ENCODE results near the gene PIANP.
"Not testable (repeated sequence)": the region's sequence is repeated elsewhere in the genome, so short reads cannot be mapped to it uniquely, and the experiment has no call there.

The PIANP gene

DNA sequence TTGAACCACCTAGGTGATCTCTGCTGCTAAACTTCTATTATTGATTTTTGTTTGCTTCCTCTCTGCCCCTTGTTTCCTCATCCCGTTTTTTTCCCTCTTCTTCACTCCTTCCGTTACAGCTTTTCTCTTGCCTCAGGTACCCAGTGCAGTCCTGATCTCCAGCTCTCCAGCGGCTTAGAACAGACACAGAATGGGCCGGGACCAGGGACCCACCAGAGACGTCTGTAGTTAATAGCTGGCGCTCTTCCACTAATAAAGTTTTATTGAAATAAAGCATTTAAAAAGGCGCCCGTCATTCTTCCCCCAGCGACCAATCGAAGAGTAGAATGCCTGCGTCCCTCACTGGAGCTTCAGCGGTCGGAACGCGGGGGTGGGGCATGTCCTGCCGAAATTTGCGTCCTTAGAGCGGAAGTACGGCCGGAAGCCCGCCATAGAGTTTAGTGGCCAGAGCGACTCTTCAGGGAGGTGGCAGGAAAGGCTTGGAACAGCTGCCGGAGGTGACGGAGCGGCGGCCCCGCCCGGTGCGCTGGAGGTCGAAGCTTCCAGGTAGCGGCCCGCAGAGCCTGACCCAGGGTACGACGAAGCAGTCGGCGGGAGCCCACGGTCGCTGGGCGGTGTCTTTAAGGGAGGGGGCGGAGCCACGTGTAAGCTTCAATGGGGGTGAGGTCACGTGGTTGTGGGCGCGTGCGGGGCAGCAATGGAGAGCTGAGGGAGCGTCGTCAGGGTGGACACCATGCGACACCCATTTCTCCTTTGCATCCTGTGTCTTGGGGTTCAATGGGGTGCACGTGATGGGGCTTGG lies 23.2 kb upstream of the PIANP start, which contains the start of gene COPS7A:
COPS7A (plus strand) TSS at position 440 of the 802 bp plus-strand sequence. CDS start 611 bp downstream, outside the sequence.
- TF ChIP-seq, protein P1, sequence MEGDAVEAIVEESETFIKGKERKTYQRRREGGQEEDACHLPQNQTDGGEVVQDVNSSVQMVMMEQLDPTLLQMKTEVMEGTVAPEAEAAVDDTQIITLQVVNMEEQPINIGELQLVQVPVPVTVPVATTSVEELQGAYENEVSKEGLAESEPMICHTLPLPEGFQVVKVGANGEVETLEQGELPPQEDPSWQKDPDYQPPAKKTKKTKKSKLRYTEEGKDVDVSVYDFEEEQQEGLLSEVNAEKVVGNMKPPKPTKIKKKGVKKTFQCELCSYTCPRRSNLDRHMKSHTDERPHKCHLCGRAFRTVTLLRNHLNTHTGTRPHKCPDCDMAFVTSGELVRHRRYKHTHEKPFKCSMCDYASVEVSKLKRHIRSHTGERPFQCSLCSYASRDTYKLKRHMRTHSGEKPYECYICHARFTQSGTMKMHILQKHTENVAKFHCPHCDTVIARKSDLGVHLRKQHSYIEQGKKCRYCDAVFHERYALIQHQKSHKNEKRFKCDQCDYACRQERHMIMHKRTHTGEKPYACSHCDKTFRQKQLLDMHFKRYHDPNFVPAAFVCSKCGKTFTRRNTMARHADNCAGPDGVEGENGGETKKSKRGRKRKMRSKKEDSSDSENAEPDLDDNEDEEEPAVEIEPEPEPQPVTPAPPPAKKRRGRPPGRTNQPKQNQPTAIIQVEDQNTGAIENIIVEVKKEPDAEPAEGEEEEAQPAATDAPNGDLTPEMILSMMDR (IDR thresholded peaks at IDR 0.05; ENCODE audit: low read depth, low read length, missing control alignments), result no peak
- DNase-seq (ENCODE audit: low read depth), result peak; percentile 99

DNA sequence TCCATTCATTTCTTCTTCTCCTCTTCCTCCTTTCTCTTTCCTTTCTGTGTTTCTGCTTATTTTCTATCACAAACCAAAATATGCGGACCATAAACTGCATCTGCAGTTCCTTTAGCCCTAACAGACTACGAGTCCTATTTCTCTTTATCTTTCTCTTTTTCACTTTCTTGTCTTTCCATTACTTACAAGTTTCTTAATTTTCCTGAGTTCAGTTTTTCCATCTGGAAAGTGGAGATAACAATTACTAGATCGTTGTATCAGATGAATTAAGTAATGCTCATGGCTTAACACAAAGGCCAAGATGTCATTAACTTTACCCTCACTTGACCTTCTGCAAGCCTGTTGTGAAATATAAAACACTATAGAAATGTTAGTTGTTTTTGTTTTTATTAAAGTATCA lies 22.2 kb upstream of the PIANP start:
- peak overlapping the region; percentile 54; the same call in 1 of the 2 replicates for H3K4me3 ChIP-seq (ENCODE audit: low read depth, low read length)
- TF ChIP-seq, protein P1 (IDR thresholded peaks at IDR 0.05; ENCODE audit: low read depth, low read length, missing control alignments), result no peak
- DNase-seq (ENCODE audit: low read depth), result no peak

More for the DNA sequence above, 23.2 kb upstream of the PIANP start, which contains the start of gene COPS7A:
- H3K4me3 ChIP-seq (ENCODE audit: low read depth, low read length), result peak within 1 kb of the TSS; percentile 54

DNA sequence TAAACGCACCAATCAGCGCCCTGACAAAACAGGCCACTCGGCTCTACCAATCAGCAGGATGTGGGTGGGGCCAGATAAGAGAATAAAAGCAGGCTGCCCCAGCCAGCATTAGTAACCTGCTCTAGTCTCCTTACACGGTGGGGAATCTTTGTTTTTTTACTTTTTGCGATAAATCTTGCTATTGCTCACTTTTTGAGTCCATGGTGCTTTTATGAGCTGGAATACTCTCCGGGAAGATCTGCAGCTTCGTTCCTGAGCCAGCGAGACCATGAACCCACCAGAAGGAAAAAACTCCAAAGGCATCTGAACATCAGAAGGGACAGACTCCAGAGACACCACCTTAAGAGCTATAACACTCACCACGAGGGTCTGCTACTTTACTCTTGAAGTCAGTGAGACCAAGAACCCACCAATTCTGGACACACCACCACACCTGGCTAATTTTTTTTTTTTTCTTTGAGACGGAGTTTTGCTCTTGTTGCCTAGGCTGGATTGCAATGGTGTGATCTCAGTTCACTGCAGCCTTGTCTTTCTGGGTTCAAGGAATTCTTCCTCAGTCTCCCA lies 16.3 kb upstream of the PIANP start:
- DNase-seq (ENCODE audit: low read depth), result no peak
- TF ChIP-seq, protein P1 (IDR thresholded peaks at IDR 0.05; ENCODE audit: low read depth, low read length, missing control alignments), result no peak
- H3K4me3 ChIP-seq (ENCODE audit: low read depth, low read length), result no peak overlapping the region

DNA sequence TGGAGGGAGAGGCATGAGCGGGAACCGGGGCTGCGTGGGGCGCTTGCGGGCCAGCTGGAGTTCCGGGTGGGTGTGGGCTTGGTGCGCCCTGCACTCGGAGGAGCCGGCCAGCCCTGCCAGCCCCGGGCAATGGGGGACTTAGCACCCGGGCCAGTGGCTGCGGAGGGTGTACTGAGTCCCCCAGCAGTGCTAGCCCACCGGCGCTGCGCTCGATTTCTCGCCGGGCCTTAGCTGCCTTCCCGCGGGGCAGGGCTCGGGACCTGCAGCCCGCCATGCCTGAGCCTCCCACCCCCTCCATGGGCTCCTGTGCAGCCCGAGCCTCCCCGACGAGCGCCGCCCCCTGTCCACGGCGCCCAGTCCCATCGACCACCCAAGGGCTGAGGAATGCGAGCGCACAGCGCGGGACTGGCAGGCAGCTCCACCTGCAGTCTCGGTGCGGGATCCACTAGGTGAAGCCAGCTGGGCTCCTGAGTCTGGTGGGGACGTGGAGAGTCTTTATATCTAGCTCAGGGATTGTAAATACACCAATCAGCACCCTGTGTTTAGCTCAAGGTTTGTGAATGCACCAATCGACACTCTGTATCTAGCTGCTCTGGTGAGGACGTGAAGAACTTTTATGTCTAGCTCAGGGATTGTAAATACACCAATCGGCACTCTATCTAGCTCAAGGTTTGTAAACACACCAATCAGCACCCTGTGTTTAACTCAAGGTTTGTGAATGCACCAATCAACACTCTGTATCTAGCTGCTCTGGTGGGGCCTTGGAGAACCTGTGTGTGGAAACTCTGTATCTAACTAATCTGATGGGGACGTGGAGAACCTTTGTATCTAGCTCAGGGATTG lies 15.6 kb upstream of the PIANP start:
- not testable (repeated sequence) for H3K4me3 ChIP-seq (ENCODE audit: low read depth, low read length); DNase-seq (ENCODE audit: low read depth)

DNA sequence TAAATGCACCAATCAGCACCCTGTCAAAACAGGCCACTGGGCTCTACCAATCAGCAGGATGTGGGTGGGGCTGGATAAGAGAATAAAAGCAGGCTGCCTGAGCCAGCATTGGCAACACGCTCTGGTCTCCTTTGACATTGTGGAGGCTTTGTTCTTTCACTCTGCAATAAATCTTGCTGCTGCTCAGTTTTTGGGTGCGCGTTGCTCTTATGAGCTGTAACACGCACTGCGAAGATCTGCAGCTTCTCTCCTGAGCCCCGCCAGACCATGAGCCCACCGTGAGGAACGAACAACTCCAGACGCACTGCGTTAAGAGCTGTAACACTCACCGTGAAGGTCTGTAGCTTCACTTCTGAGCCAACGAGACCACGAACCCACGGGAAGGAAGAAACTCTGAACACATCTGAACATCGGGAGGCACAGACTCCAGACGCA lies 8.4 kb upstream of the PIANP start:
- H3K4me3 ChIP-seq (ENCODE audit: low read depth, low read length), result no peak overlapping the region
- no peak for DNase-seq (ENCODE audit: low read depth)
- TF ChIP-seq, protein P1 (IDR thresholded peaks at IDR 0.05; ENCODE audit: low read depth, low read length, missing control alignments), result no peak

DNA sequence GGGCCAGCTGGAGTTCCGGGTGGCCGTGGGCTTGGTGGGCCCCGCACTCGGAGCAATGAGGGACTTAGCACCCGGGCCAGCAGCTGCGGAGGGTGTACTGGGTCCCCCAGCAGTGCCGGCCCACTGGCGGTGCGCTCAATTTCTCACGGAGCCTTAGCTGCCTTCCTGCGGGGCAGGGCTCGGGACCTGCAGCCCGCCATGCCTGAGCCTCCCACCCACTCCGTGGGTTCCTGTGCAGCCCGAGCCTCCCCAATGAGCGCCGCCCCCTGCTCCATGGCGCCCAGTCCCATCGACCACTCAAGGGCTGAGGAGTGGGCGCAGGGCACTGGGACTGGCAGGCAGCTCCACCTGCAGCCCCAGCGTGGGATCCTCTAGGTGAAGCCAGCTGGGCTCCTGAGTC lies 7.7 kb upstream of the PIANP start:
- DNase-seq (ENCODE audit: low read depth), result not testable (repeated sequence)

DNA sequence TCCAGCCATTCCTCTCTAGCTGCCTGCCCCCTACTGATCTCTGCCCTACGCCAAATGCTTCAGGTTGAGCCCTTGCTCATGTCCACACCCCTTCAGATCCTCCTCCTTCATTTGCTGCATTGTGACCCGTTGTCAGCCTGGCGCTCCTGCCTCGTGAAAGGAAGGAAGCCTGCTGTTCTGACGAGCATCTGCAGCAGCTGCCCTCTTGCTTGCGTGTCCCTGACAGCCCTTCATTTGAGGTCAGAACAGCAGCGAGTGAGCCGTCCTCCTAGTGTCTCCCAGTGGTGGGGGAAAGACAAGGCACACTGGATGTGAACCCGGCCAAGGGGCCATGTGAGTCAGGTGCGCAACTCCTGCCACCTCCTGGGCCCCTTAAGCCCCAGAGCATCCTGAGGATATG lies 3.0 kb upstream of the PIANP start:
- TF ChIP-seq, protein P1 (IDR thresholded peaks at IDR 0.05; ENCODE audit: low read depth, low read length, missing control alignments), result peak; percentile 2
- DNase-seq (ENCODE audit: low read depth), result no peak
- H3K4me3 ChIP-seq (ENCODE audit: low read depth, low read length), result no peak overlapping the region

More for the DNA sequence above, 7.7 kb upstream of the PIANP start:
- not testable (repeated sequence) for H3K4me3 ChIP-seq (ENCODE audit: low read depth, low read length)
